Mesenchymal stem cell (in vitro differentiated cells and primary cell): Measurements from ENCODE around the gene ZNF600.
"Not testable (repeated sequence)": the region's sequence is repeated elsewhere in the genome, so short reads cannot be mapped to it uniquely, and the experiment has no call there.

Experiments used
- DNase-seq: peaks from one replicate; pipeline ENCODE4 v3.0.0-alpha.2; 2013
- H2AFZ ChIP-seq: one replicate; pipeline ENCODE4 v1.6.1; 2013; ENCODE audit warnings: low read depth, mild to moderate bottlenecking, control low read depth, inconsistent platforms, low read length, moderate library complexity
- H2AK5ac ChIP-seq: 2 replicates; pipeline ENCODE4 v1.6.1; 2013; ENCODE audit warnings: low read length, moderate library complexity, mild to moderate bottlenecking, inconsistent platforms; ENCODE audit not compliant: severe bottlenecking
- H2BK120ac ChIP-seq: one replicate; pipeline ENCODE4 v1.6.1; 2013; ENCODE audit warnings: low read depth, mild to moderate bottlenecking, inconsistent platforms, low read length, moderate library complexity
- H2BK12ac ChIP-seq, 2 experiments: one replicate each; pipeline ENCODE4 v1.6.1; 2013; ENCODE audit warnings: inconsistent platforms in 2 of 2, low read length in 2 of 2, mild to moderate bottlenecking in 2 of 2, moderate library complexity in 2 of 2, control low read depth in 1 of 2
- H2BK15ac ChIP-seq: one replicate; pipeline ENCODE4 v1.6.1; 2013; ENCODE audit warnings: mild to moderate bottlenecking, low read depth, inconsistent platforms; ENCODE audit not compliant: poor library complexity, severe bottlenecking
- H2BK5ac ChIP-seq: 2 replicates; pipeline ENCODE4 v1.6.1; 2013; ENCODE audit warnings: low read depth, mild to moderate bottlenecking, low read length, control low read depth, inconsistent platforms; ENCODE audit not compliant: poor library complexity, severe bottlenecking
- H3K14ac ChIP-seq, 2 experiments: one replicate each; pipeline ENCODE4 v1.6.1; 2013; ENCODE audit warnings: inconsistent platforms in 2 of 2, low read length in 2 of 2, control low read depth in 1 of 2, mild to moderate bottlenecking in 1 of 2, moderate library complexity in 1 of 2
- H3K18ac ChIP-seq, 2 experiments: one replicate each; pipeline ENCODE4 v1.6.1; 2013; ENCODE audit warnings: inconsistent platforms in 2 of 2, low read length in 2 of 2, control low read depth in 1 of 2, low read depth in 1 of 2, mild to moderate bottlenecking in 1 of 2
- H3K23ac ChIP-seq, 2 experiments: one replicate each; pipeline ENCODE4 v1.6.1; 2013; ENCODE audit warnings: inconsistent platforms in 2 of 2, low read length in 2 of 2, mild to moderate bottlenecking in 2 of 2, moderate library complexity in 2 of 2, control low read depth in 1 of 2
- H3K27ac ChIP-seq: 2 replicates; pipeline ENCODE4 v1.5.1; 2013; ENCODE audit warnings: mild to moderate bottlenecking, moderate library complexity, low read length, control low read depth, inconsistent platforms; ENCODE audit not compliant: poor library complexity, severe bottlenecking
- H3K27me3 ChIP-seq, 2 experiments: 2 replicates each; pipeline versions ENCODE4 v1.6.1 to v1.7.0; 2013; ENCODE audit warnings: low read length in 2 of 2, mild to moderate bottlenecking in 2 of 2, moderate library complexity in 2 of 2, control low read depth in 1 of 2, inconsistent platforms in 1 of 2; ENCODE audit not compliant: control insufficient read depth in 1 of 2, insufficient read depth in 1 of 2
- H3K36me3 ChIP-seq, 2 experiments: 2 replicates each; pipeline versions ENCODE4 v1.6.1 to v1.7.0; 2013; ENCODE audit warnings: low read length in 2 of 2, control low read depth in 1 of 2, inconsistent platforms in 1 of 2, low read depth in 1 of 2, mild to moderate bottlenecking in 1 of 2; ENCODE audit not compliant: insufficient read depth in 2 of 2, control insufficient read depth in 1 of 2
- H3K4ac ChIP-seq, 2 experiments: one replicate each; pipeline ENCODE4 v1.6.1; 2013; ENCODE audit warnings: inconsistent platforms in 2 of 2, low read length in 2 of 2, mild to moderate bottlenecking in 2 of 2, moderate library complexity in 2 of 2, control low read depth in 1 of 2, low read depth in 1 of 2
- H3K4me1 ChIP-seq: 2 replicates; pipeline ENCODE4 v1.6.1; 2013; ENCODE audit warnings: low read depth, low read length, control low read depth; ENCODE audit not compliant: control insufficient read depth, insufficient read depth
- H3K4me2 ChIP-seq: 2 replicates; pipeline ENCODE4 v1.6.1; 2013; ENCODE audit warnings: low read length, mild to moderate bottlenecking, inconsistent platforms; ENCODE audit not compliant: poor library complexity, severe bottlenecking
- H3K4me3 ChIP-seq, 2 experiments: 2 replicates each; pipeline versions ENCODE4 v1.5.1 to v1.7.0; 2013; ENCODE audit warnings: low read length in 2 of 2, mild to moderate bottlenecking in 2 of 2, control low read depth in 1 of 2, low read depth in 1 of 2; ENCODE audit not compliant: insufficient read depth in 1 of 2
- H3K79me1 ChIP-seq: replicated peaks from 2 replicates; pipeline ENCODE4 v1.6.1; 2013; ENCODE audit warnings: mild to moderate bottlenecking, control low read depth, low read length, inconsistent platforms; ENCODE audit not compliant: poor library complexity, severe bottlenecking
- H3K9ac ChIP-seq: 2 replicates; pipeline ENCODE4 v1.7.0; 2013; ENCODE audit warnings: mild to moderate bottlenecking, low read length, moderate library complexity
- H3K9me3 ChIP-seq: 2 replicates; pipeline ENCODE4 v1.7.0; 2013; ENCODE audit warnings: mild to moderate bottlenecking, low read length; ENCODE audit not compliant: control insufficient read depth
- H4K8ac ChIP-seq: one replicate; pipeline ENCODE4 v1.6.1; 2013; ENCODE audit warnings: inconsistent platforms, mild to moderate bottlenecking, low read length, moderate library complexity
- H4K91ac ChIP-seq: one replicate; pipeline ENCODE4 v1.6.1; 2013; ENCODE audit warnings: mild to moderate bottlenecking, low read length, inconsistent platforms
- WGBS: methylation state at CpG from one replicate; pipeline ENCODE4 v1.1.7; 2013; ENCODE audit warnings: mixed read lengths; 5-methylcytosine and 5-hydroxymethylcytosine counted together

The ZNF600 gene

DNA sequence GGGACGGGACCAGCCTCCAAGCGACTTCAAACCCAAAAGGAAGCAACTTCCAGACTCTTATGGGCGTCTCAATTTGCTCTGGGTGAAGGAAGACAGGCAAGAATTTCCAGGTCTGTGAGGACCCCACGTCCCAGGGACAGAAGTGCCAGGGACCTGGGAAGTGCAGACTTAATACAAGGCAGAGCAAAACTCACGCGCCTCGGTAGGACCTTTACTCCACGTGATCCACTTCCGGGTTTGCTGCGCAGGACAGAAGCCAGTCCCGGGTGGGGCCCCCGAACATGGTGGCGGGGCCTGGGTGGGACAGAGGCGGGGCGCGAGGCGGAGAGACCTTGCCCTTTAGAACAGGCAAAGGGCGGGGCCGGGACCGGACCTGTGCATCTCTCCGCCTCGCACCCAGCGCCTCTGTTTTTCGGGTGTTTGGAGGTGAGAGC, 61.0 kb downstream of the ZNF600 start:
- Histone ChIP-seq H3K14ac (no peak overlapping the region), H3K4me1 (peaks cover 15% of the 10 kb centered on the region), H3K4me2 (peak overlapping the region; percentile 39), H2BK15ac (no peak overlapping the region), H3K23ac (no peak overlapping the region), H3K18ac (no peak overlapping the region), H3K36me3 (peaks cover 35 to 42% of the 10 kb centered on the region in 2 experiments), H3K79me1 (peaks cover 26% of the 10 kb centered on the region), H2AFZ (no peak overlapping the region), H2BK120ac (no peak overlapping the region), H3K9ac (no peak overlapping the region), H2AK5ac (no peak overlapping the region), H3K4ac (no peak overlapping the region), H4K91ac (no peak overlapping the region), H4K8ac (no peak overlapping the region), H3K27me3 (no peaks in the 10 kb centered on the region), H3K27ac (no peak overlapping the region), H3K4me3 (no peak overlapping the region), H3K9me3 (no peaks in the 10 kb centered on the region), H2BK5ac (no peak overlapping the region), H2BK12ac (peak overlapping the region in 1 of 2 experiments; percentile 3)
- no peak for DNase-seq
- 96% methylated on average over 23 of the region's 24 CpGs for WGBS

GRCh38 chr19:52724701-52725514, 61.7 kb downstream of the ZNF600 start:
- WGBS = 81% methylated on average over 23 of the region's 23 CpGs
- Histone ChIP-seq H3K18ac (peak overlapping the region; percentile 40 to 77), H3K27me3 (no peaks in the 10 kb centered on the region), H2AK5ac (peak overlapping the region; percentile 57), H3K4me1 (peaks cover 16% of the 10 kb centered on the region), H3K27ac (peak overlapping the region; percentile 89), H3K9ac (no peak overlapping the region), H3K4me3 (no peak overlapping the region), H3K14ac (no peak overlapping the region), H2AFZ (no peak overlapping the region), H4K91ac (peak overlapping the region; percentile 41), H3K36me3 (peaks cover 35 to 46% of the 10 kb centered on the region in 2 experiments), H2BK5ac (peak overlapping the region; percentile 94), H3K4ac (no peak overlapping the region), H3K79me1 (peaks cover 24% of the 10 kb centered on the region), H3K4me2 (no peak overlapping the region), H2BK15ac (no peak overlapping the region), H2BK12ac (peak overlapping the region in 1 of 2 experiments; percentile 63), H2BK120ac (no peak overlapping the region), H3K9me3 (no peaks in the 10 kb centered on the region), H3K23ac (no peak overlapping the region), H4K8ac (no peak overlapping the region)
- peak; percentile 11 for DNase-seq

- H3K4me3 ChIP-seq, H3K27me3 ChIP-seq, H2AFZ ChIP-seq, H2BK15ac ChIP-seq, H3K4ac ChIP-seq, H4K91ac ChIP-seq, H3K14ac ChIP-seq, H3K9ac ChIP-seq, H3K9me3 ChIP-seq, H3K4me2 ChIP-seq, H2BK12ac ChIP-seq, H3K23ac ChIP-seq: not testable (repeated sequence)
- WGBS = 34% methylated on average over 9 of the region's 9 CpGs
- Histone ChIP-seq H3K27ac (peak overlapping the region; percentile 89), H2BK120ac (peak overlapping the region; percentile 19), H3K36me3 (peaks cover 40 to 46% of the 10 kb centered on the region in 2 experiments), H3K4me1 (peaks cover 17% of the 10 kb centered on the region), H2BK5ac (peak overlapping the region; percentile 66), H2AK5ac (peak overlapping the region; percentile 40), H4K8ac (peak overlapping the region; percentile 60), H3K18ac (peak overlapping the region in 1 of 2 experiments; percentile 40), H3K79me1 (peaks cover 24% of the 10 kb centered on the region)
- DNase-seq = peak; percentile 31
Measured at GRCh38 chr19:52723907-52724598, 62.5 kb downstream of the ZNF600 start.
